Gastroesophageal sphincter (tissue), 4 donors: ENCODE data around the gene CDC42BPG. TPM values are rescaled to one million over a fixed set of nuclear protein-coding genes. Genes with fewer than 3 reads are reported as not detected.
A peak's percentile ranks its signal among the peaks of the same experiment; 100 is the strongest.

Source experiments
- ATAC-seq: fragments of 150-250 bp; one replicate; pipeline ENCODE4 v1.9.1; 2016; ENCODE audit warnings: mild to moderate bottlenecking, moderate library complexity
- H3K27ac ChIP-seq, 4 donors: fragments of 200-600 bp; sonication (generic) in 3 of 4; 1 replicate in 3 of 4; 2 replicates in 1 of 4; pipeline ENCODE4 v1.5.1; 2016 to 2019
- H3K27me3 ChIP-seq: fragments of 200-600 bp; sonication (generic); one replicate; pipeline ENCODE4 v1.5.1; 2019
- H3K36me3 ChIP-seq, 2 donors: fragments of 200-600 bp; sonication (generic); one replicate each; pipeline ENCODE4 v1.5.1; 2019; ENCODE audit warnings: control low read depth in 1 of 2
- H3K4me1 ChIP-seq, 3 donors: fragments of 200-600 bp; sonication (generic); 1 replicate in 2 of 3; 2 replicates in 1 of 3; pipeline ENCODE4 v1.5.1; 2016 to 2019; ENCODE audit warnings: control low read depth in 2 of 3
- H3K4me3 ChIP-seq, 2 donors: fragments of 200-600 bp; sonication (generic); one replicate each; pipeline ENCODE4 v1.5.1; 2019; ENCODE audit warnings: mild to moderate bottlenecking in 1 of 2, moderate library complexity in 1 of 2
- H3K9me3 ChIP-seq, 3 donors: fragments of 200-600 bp; sonication (generic); one replicate each; pipeline ENCODE4 v1.5.1; 2017 to 2019; ENCODE audit warnings: control low read depth in 2 of 3
- CTCF ChIP-seq, 4 experiments: fragments of 200-600 bp in 2 of 4; fragments of 450-650 bp in 2 of 4; sonication (generic) in 1 of 4; IDR thresholded peaks; one replicate each; pipeline ENCODE4 v1.5.1; 2017 to 2019; ENCODE audit warnings: antibody characterized with exemption in 4 of 4, mild to moderate bottlenecking in 2 of 4, moderate library complexity in 2 of 4
- EP300 ChIP-seq: sonication (generic); formaldehyde crosslinking; IDR thresholded peaks from one replicate; pipeline ENCODE4 v1.6.1; 2017; ENCODE audit warnings: antibody characterized with exemption, mild to moderate bottlenecking
- POLR2A ChIP-seq, 2 donors: fragments of 450-650 bp; IDR thresholded peaks; one replicate each; pipeline ENCODE4 v1.6.1; 2017; ENCODE audit warnings: antibody characterized with exemption in 2 of 2, mild to moderate bottlenecking in 2 of 2, moderate library complexity in 1 of 2
- POLR2AphosphoS5 ChIP-seq: sonication (generic); formaldehyde crosslinking; IDR thresholded peaks from one replicate; pipeline ENCODE4 v1.6.1; 2017; ENCODE audit warnings: antibody characterized with exemption
- WGBS, 2 donors: methylation state at CpG; one replicate each; pipeline ENCODE4 v1.1.5; 2018; ENCODE audit warnings: low coverage in 1 of 2; 5-methylcytosine and 5-hydroxymethylcytosine counted together
- total RNA-seq, 4 donors: library from RNA; depleted of rRNA; stranded (reverse); fragments of >200 nt; gene quantifications; one replicate each; pipeline ENCODE4 v1.1.0, GENCODE V29; 2016

Gene CDC42BPG
- total RNA-seq, 4 donors from 2014 or later: 0.08 to 0.94 (median 0.22) TPM

GRCh38 chr11:64879244-64879900 is 34.9 kb upstream of the CDC42BPG start:
- H3K27me3 ChIP-seq: no peaks in the 10 kb centered on the region
- 3 to 22% methylated on average over 10 to 16 of the region's 16 CpGs for WGBS, 2 donors
- ATAC-seq: no peak
- H3K27ac ChIP-seq: peak overlapping the region; percentile 73 to 97 (median 97)
- TF ChIP-seq POLR2A (IDR thresholded peaks at IDR 0.05): no peak
- TF ChIP-seq EP300: no peak
- TF ChIP-seq CTCF (IDR thresholded peaks at IDR 0.05): no peak
- no peak for TF ChIP-seq POLR2AphosphoS5
- H3K4me3 ChIP-seq: peak overlapping the region; percentile 36 to 92
- H3K4me1 ChIP-seq: peaks cover 0 to 57% (median 30%) of the 10 kb centered on the region in 3 donors
- H3K36me3 ChIP-seq: peaks cover 0 to 2% of the 10 kb centered on the region in 2 donors
- H3K9me3 ChIP-seq: no peaks in the 10 kb centered on the region

GRCh38 chr11:64878494-64879243 is 34.2 kb upstream of the CDC42BPG start, which contains the start of gene EHD1:
TSS of gene EHD1 (minus strand) at chr11:64878621. CDS start at chr11:64878464, 157 bp downstream.
- peak within 1 kb of the TSS; percentile 74 to 92 for H3K4me3 ChIP-seq
- no peaks in the 10 kb centered on the region for H3K9me3 ChIP-seq
- peak within 1 kb of the TSS; percentile 73 to 97 (median 97) for H3K27ac ChIP-seq
- no peaks in the 10 kb centered on the region for H3K27me3 ChIP-seq
- peaks cover 0 to 64% (median 30%) of the 10 kb centered on the region in 3 donors for H3K4me1 ChIP-seq
- TF ChIP-seq POLR2A (IDR thresholded peaks at IDR 0.05): peak; percentile 99
- no peak for TF ChIP-seq EP300
- peak; percentile 99 for TF ChIP-seq POLR2AphosphoS5
- TF ChIP-seq CTCF (IDR thresholded peaks at IDR 0.05): peak in 3 of 4 experiments; percentile 59 to 64 (median 60)
- peaks cover 0 to 7% of the 10 kb centered on the region in 2 donors for H3K36me3 ChIP-seq
- peak; percentile 91 for ATAC-seq
- 0 to 1% methylated on average over 2 to 14 of the region's 75 CpGs for WGBS, 2 donors

- peak overlapping the region; percentile 48 to 97 (median 97) for H3K27ac ChIP-seq
- H3K4me3 ChIP-seq: peak overlapping the region; percentile 74 to 92
- TF ChIP-seq EP300: no peak
- TF ChIP-seq POLR2A (IDR thresholded peaks at IDR 0.05): no peak
- TF ChIP-seq POLR2AphosphoS5: no peak
- no peak for TF ChIP-seq CTCF (IDR thresholded peaks at IDR 0.05)
- no peaks in the 10 kb centered on the region for H3K27me3 ChIP-seq
- H3K4me1 ChIP-seq: peaks cover 0 to 69% (median 35%) of the 10 kb centered on the region in 3 donors
- ATAC-seq: peak; percentile 32
- no peaks in the 10 kb centered on the region for H3K9me3 ChIP-seq
- WGBS, 2 donors: no CpG with 5 or more reads among the region's 21 CpGs
- H3K36me3 ChIP-seq: peaks cover 0 to 12% of the 10 kb centered on the region in 2 donors
Observed at GRCh38 chr11:64878223-64878493, 33.7 kb upstream of the CDC42BPG start.

GRCh38 chr11:64877390-64878222 is 33.2 kb upstream of the CDC42BPG start:
- WGBS, 2 donors: 0% methylated on average over 8 of the region's 41 CpGs; no CpG with 5 or more reads in 1 of the 2 donors

More at GRCh38 chr11:64877390-64878222, 33.2 kb upstream of the CDC42BPG start:
- Histone ChIP-seq H3K9me3 (no peaks in the 10 kb centered on the region), H3K36me3 (peaks cover 0 to 18% of the 10 kb centered on the region in 2 donors), H3K27ac (peak overlapping the region; percentile 48 to 97 (median 97)), H3K4me1 (peaks cover 0 to 74% (median 37%) of the 10 kb centered on the region in 3 donors), H3K27me3 (no peaks in the 10 kb centered on the region), H3K4me3 (peak overlapping the region; percentile 74 to 92)
- TF ChIP-seq POLR2A (IDR thresholded peaks at IDR 0.05): no peak
- TF ChIP-seq CTCF (IDR thresholded peaks at IDR 0.05): no peak
- TF ChIP-seq POLR2AphosphoS5: no peak
- TF ChIP-seq EP300: no peak
- ATAC-seq: peak; percentile 2
